Measurements from ENCODE around the gene GAPDHS.

GAPDHS gene

DNA sequence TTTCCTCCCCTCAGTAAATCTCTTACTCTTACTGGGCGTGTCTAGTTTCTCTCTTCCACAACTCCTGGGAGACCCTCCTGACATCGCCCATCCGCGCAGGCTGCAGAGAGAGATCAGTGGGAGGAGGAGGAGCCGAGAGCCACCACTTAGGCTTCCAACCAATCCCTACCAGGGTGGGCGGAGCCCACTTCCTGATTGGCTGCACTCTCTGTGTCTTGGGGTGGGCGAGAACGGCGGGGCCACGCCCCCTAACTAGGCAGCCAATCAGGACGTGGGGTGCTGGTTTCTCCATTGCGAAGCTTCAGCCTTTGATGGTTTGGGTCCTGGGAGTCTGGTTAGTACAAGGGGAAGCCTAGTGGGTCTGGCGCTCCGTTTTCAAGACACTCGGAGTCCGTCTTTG lies 52.6 kb downstream of the GAPDHS start, which contains the start of gene PMIS2:
Gene PMIS2, plus strand, starts transcription at position 326 of the 400 bp plus-strand sequence. CDS start 87 bp downstream, outside the sequence.
- Histone ChIP-seq H3K36me3 (replicated peaks) (no peaks in the 10 kb centered on the region), H3K9me3 (no peaks in the 10 kb centered on the region), H3K4me1 (no peaks in the 10 kb centered on the region), H3K4me3 (no peak within 1 kb of the TSS), H3K27me3 (ENCODE audit: low read depth) (no peaks in the 10 kb centered on the region)
- peak in 1 of 2 experiments; percentile 40 for DNase-seq (ENCODE audit: low spot score in 2 of 2)
- in situ Hi-C loops (cut with MboI; ENCODE audit: low sequenced_read_pairs), result no loop called here

DNA sequence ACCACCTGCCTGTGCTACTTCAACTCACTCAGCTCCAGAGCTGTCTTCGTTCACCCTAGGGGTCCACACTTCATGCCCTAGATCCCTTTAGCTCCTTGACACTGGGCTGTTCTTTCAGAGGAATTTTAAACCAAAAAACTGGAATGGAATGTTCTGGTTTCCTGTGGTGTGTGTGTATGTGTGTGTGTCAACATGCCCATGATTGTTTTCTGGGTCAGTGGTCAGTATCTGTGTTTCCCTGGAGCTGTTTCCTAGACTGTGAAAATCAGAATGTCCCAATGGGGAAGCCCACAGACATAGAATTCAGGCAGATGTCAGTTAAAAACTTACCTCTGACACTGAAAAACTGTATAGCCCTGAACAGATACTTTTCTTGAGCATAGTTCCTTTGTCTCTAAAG lies 54.1 kb downstream of the GAPDHS start:
- Histone ChIP-seq H3K4me3 (no peak overlapping the region), H3K27me3 (ENCODE audit: low read depth) (no peaks in the 10 kb centered on the region), H3K4me1 (no peaks in the 10 kb centered on the region), H3K36me3 (replicated peaks) (no peaks in the 10 kb centered on the region), H3K9me3 (no peaks in the 10 kb centered on the region)
- no peak for DNase-seq (ENCODE audit: low spot score in 2 of 2)
- in situ Hi-C loops (cut with MboI; ENCODE audit: low sequenced_read_pairs), result no loop called here

DNA sequence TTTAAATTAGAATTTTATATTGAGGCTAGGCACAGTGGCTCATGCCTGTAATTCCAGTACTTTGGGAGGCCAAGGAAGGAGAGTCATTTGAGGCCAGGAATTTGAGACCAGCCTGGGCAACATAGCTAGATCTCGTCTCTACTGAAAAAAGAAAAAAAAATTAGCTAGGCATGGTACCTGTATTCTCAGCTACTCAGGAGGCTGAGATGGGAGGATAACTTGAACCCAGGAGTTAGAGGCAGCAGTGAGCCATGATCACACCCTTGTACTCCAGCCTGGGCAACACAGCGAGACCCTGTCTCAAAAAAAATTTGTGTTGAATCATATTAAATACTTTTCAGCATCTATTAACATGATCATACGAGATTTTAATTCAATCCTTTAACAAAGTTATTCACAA lies 57.6 kb downstream of the GAPDHS start:
- in situ Hi-C loops (cut with MboI; ENCODE audit: low sequenced_read_pairs), result no loop called here
- no peak for DNase-seq (ENCODE audit: low spot score in 2 of 2)
- H3K27me3 ChIP-seq (ENCODE audit: low read depth), result no peaks in the 10 kb centered on the region
- no peaks in the 10 kb centered on the region for H3K36me3 ChIP-seq (replicated peaks)
- no peaks in the 10 kb centered on the region for H3K9me3 ChIP-seq
- no peaks in the 10 kb centered on the region for H3K4me1 ChIP-seq
- H3K4me3 ChIP-seq, result no peak overlapping the region

DNA sequence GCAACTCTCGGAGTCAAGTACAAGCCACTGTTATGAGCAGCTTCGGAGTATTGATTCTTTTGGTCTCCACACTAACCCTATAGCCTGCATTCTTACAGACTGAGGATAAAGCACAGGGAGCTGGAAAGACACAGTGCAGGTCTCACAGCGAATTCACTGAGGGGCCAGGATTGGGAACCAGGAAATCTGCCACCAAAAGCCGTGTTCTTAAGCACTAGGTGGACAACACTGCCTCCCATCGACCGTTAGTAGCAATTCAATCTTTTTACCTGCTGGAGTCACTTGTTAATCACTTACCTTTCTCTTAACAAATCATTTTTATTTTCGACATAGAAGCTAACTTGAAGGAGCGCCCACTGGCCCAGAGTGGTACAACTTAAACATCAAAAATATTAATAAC lies 59.0 kb downstream of the GAPDHS start:
- Histone ChIP-seq H3K27me3 (ENCODE audit: low read depth) (no peaks in the 10 kb centered on the region), H3K4me3 (no peak overlapping the region), H3K4me1 (no peaks in the 10 kb centered on the region), H3K36me3 (replicated peaks) (no peaks in the 10 kb centered on the region), H3K9me3 (no peaks in the 10 kb centered on the region)
- DNase-seq (ENCODE audit: low spot score in 2 of 2), result peak; percentile 7 to 26
- in situ Hi-C loops (cut with MboI; ENCODE audit: low sequenced_read_pairs), result no loop called here
